DOHH2 (cell line): ENCODE measurements around the gene C6orf47.

Experiments
- H3F3A ChIP-seq: fragments of 200-600 bp; sonication (generic), shearing (Covaris generic); 2 replicates; pipeline ENCODE4 v1.6.0; 2016; ENCODE audit warnings: antibody characterized with exemption, mild to moderate bottlenecking; ENCODE audit not compliant: control insufficient read depth, insufficient read depth
- H3K27ac ChIP-seq: fragments of 200-600 bp; sonication (generic); 2 replicates; pipeline ENCODE4 v1.5.1; 2014; ENCODE audit warnings: low read depth, mild to moderate bottlenecking, low read length, moderate library complexity
- H3K27me3 ChIP-seq: fragments of 200-600 bp; sonication (generic); 2 replicates; pipeline ENCODE4 v1.6.1; 2014; ENCODE audit warnings: mild to moderate bottlenecking, low read length, mixed read lengths; ENCODE audit not compliant: control insufficient read depth
- H3K36me3 ChIP-seq: fragments of 200-600 bp; sonication (generic); 2 replicates; pipeline ENCODE4 v1.6.1; 2014; ENCODE audit warnings: mild to moderate bottlenecking, low read length, moderate library complexity, mixed read lengths; ENCODE audit not compliant: control insufficient read depth
- H3K4me1 ChIP-seq: fragments of 200-600 bp; sonication (generic); 2 replicates; pipeline ENCODE4 v1.6.1; 2014; ENCODE audit warnings: mild to moderate bottlenecking, low read length, mixed read lengths; ENCODE audit not compliant: control insufficient read depth
- H3K4me2 ChIP-seq: fragments of 200-600 bp; sonication (generic); 2 replicates; pipeline ENCODE4 v1.6.0; 2014; ENCODE audit warnings: mild to moderate bottlenecking, low read length, moderate library complexity
- H3K4me3 ChIP-seq: fragments of 200-600 bp; sonication (generic); 2 replicates; pipeline ENCODE4 v1.5.1; 2014; ENCODE audit warnings: mild to moderate bottlenecking, low read length, mixed read lengths
- H3K79me2 ChIP-seq: fragments of 200-600 bp; sonication (generic); 2 replicates; pipeline ENCODE4 v1.6.1; 2014; ENCODE audit warnings: mild to moderate bottlenecking, low read length, mixed read lengths; ENCODE audit not compliant: control insufficient read depth
- H3K9me2 ChIP-seq: fragments of 200-600 bp; sonication (generic); replicated peaks from 2 replicates; pipeline ENCODE4 v1.6.1; 2014; ENCODE audit warnings: mild to moderate bottlenecking, low read length, mixed read lengths; ENCODE audit not compliant: control insufficient read depth
- H3K9me3 ChIP-seq: fragments of 200-600 bp; sonication (generic); 2 replicates; pipeline ENCODE4 v1.6.1; 2014; ENCODE audit warnings: antibody characterized with exemption, low read length, mixed read lengths; ENCODE audit not compliant: control insufficient read depth, insufficient read depth
- H4K20me1 ChIP-seq: fragments of 200-600 bp; sonication (generic); 2 replicates; pipeline ENCODE4 v1.6.0; 2014; ENCODE audit warnings: low read depth, mild to moderate bottlenecking, antibody characterized with exemption, low read length, moderate library complexity; ENCODE audit not compliant: control insufficient read depth, insufficient read depth
- EZH2phosphoT487 ChIP-seq: fragments of 200-600 bp; sonication (generic); IDR thresholded peaks from 2 replicates; pipeline ENCODE4 v1.6.1; 2017; ENCODE audit warnings: borderline replicate concordance, mild to moderate bottlenecking, antibody characterized with exemption, low read length, moderate library complexity, mixed read lengths
- TF ChIP-seq, protein P1 (sequence below): fragments of 200-600 bp; sonication (generic); IDR thresholded peaks from one replicate; pipeline ENCODE4 v1.5.1; 2014; ENCODE audit warnings: antibody characterized with exemption, mild to moderate bottlenecking, low read depth, low read length; ENCODE audit not compliant: poor library complexity, severe bottlenecking

The C6orf47 gene

DNA sequence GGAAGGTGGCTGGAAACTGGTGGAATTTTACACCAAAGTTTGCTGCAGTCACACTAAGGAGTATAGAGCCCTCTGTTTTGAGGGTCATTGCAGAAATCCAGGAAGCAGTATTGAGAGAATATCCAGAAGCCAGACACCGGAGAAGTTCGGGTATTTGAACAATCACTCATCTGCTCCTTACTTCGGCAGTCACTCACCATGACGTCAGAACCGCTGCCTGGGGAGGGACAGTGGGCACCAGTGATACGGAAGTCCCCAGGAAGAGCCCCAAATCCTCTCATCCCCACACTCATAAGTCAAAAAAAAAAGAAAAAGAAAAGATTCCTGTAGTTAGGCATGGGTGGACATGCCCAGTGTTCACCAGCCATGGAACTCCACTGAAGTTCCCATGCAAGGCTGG lies 16.3 kb upstream of the C6orf47 start:
- H4K20me1 ChIP-seq: no peaks in the 10 kb centered on the region
- TF ChIP-seq EZH2phosphoT487: no peak

DNA sequence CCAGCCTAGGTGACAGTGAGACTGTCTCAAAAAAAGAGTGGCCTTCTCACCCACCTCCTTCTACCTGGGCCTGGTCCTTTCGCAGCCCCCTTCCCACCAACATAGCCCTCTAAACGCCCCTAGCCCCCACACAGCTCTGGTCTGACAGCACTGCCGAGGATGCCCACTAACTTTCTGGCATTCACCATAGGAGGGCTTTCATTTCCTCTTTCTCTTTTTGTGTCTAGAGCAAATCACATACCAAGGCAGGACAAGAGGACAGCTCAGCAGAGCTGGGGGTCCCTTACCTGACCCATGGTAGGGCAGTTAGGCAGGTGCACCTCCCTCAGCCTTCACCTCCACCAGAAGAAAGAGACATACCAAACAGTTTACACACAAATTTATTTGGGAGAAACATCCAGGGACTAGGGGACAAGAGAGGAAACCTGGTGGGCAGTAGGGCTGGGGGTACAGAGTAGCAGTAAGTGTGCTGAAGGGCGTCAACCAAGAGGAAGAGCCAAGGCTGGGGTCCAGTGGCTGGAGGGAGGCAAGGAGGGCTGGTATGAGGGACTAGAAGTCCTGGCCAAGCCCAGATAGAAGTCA lies 15.8 kb upstream of the C6orf47 start:
- Histone ChIP-seq H3K9me3 (no peaks in the 10 kb centered on the region), H3K79me2 (no peaks in the 10 kb centered on the region), H3K4me3 (no peak overlapping the region), H3K36me3 (peaks cover 19% of the 10 kb centered on the region), H3K4me2 (no peak overlapping the region), H3K9me2 (no peaks in the 10 kb centered on the region), H4K20me1 (no peaks in the 10 kb centered on the region), H3K4me1 (peaks cover 12% of the 10 kb centered on the region), H3K27ac (no peak overlapping the region), H3K27me3 (peaks cover 26% of the 10 kb centered on the region), H3F3A (peaks cover 17% of the 10 kb centered on the region)
- no peak for TF ChIP-seq EZH2phosphoT487
- TF ChIP-seq, protein P1, sequence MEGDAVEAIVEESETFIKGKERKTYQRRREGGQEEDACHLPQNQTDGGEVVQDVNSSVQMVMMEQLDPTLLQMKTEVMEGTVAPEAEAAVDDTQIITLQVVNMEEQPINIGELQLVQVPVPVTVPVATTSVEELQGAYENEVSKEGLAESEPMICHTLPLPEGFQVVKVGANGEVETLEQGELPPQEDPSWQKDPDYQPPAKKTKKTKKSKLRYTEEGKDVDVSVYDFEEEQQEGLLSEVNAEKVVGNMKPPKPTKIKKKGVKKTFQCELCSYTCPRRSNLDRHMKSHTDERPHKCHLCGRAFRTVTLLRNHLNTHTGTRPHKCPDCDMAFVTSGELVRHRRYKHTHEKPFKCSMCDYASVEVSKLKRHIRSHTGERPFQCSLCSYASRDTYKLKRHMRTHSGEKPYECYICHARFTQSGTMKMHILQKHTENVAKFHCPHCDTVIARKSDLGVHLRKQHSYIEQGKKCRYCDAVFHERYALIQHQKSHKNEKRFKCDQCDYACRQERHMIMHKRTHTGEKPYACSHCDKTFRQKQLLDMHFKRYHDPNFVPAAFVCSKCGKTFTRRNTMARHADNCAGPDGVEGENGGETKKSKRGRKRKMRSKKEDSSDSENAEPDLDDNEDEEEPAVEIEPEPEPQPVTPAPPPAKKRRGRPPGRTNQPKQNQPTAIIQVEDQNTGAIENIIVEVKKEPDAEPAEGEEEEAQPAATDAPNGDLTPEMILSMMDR: no peak

More for the DNA sequence above, 16.3 kb upstream of the C6orf47 start:
- Histone ChIP-seq H3F3A (peaks cover 17% of the 10 kb centered on the region), H3K9me3 (no peaks in the 10 kb centered on the region), H3K4me2 (no peak overlapping the region), H3K79me2 (no peaks in the 10 kb centered on the region), H3K27ac (no peak overlapping the region), H3K36me3 (peaks cover 14% of the 10 kb centered on the region), H3K9me2 (no peaks in the 10 kb centered on the region), H3K4me1 (peaks cover 16% of the 10 kb centered on the region), H3K27me3 (peaks cover 26% of the 10 kb centered on the region), H3K4me3 (no peak overlapping the region)

DNA sequence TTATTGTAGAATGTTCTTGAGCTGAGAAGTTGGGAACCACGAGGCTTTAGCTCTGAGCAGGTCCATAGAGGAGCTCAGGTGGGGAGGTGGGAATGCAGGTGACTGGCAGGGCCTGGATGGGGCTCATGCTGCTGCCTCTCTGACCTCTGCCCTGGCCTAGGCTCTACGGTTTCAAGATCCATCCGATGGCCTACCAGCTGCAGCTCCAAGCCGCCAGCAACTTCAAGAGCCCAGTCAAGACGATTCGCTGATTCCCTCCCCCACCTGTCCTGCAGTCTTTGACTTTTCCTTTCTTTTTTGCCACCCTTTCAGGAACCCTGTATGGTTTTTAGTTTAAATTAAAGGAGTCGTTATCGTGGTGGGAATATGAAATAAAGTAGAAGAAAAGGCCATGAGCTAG lies 9.1 kb upstream of the C6orf47 start, which contains the start of gene LY6G5B:
Gene LY6G5B, plus strand, starts transcription at position 301 of the 400 bp plus-strand sequence. CDS start 975 bp downstream, outside the sequence.
- H3F3A ChIP-seq: peaks cover 7% of the 10 kb centered on the region
- no peak within 1 kb of the TSS for H3K27ac ChIP-seq
- peaks cover 13% of the 10 kb centered on the region for H3K4me1 ChIP-seq
- no peaks in the 10 kb centered on the region for H3K9me2 ChIP-seq
- no peaks in the 10 kb centered on the region for H3K9me3 ChIP-seq
- H4K20me1 ChIP-seq: peaks cover 11% of the 10 kb centered on the region; the same call in 1 of the 2 replicates
- no peak within 1 kb of the TSS for H3K4me2 ChIP-seq
- H3K4me3 ChIP-seq: no peak within 1 kb of the TSS
- no peaks in the 10 kb centered on the region for H3K27me3 ChIP-seq
- TF ChIP-seq EZH2phosphoT487: no peak
- TF ChIP-seq, protein P1: no peak
- H3K79me2 ChIP-seq: peaks cover 37% of the 10 kb centered on the region
- peaks cover 74% of the 10 kb centered on the region for H3K36me3 ChIP-seq

DNA sequence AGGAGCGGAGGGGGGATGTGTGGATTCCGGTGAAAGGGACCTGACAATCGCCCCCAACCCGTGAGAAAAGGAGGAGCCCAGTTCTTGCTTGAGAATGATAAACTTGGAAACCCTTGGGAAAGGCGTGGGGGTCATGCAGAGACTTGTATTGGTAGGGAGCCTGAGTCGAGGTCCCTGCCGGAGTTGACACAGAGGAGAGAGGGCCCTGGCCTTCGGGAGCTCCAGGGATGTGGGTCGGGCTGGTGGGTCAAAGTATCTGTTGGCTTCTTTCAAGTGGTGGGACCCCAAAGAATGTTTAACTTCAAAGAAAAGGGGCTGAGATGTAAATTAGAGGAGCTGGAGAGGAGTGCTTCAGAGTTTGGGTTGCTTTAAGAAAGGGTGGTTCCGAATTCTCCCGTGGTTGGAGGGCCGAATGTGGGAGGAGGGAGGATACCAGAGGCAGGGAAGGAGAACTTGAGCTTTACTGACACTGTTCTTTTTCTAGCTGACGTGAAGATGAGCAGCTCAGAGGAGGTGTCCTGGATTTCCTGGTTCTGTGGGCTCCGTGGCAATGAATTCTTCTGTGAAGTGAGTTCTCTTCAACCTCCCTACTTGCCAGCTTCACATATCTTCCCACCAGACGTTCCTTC lies 5.9 kb upstream of the C6orf47 start:
- TF ChIP-seq, protein P1: no peak
- TF ChIP-seq EZH2phosphoT487: no peak
- Histone ChIP-seq H3K4me3 (peak overlapping the region; percentile 95), H3K79me2 (peaks cover 64% of the 10 kb centered on the region), H3K9me2 (no peaks in the 10 kb centered on the region), H3K4me2 (peak overlapping the region; percentile 85), H3F3A (peaks cover 8% of the 10 kb centered on the region), H3K27ac (peak overlapping the region; percentile 97), H3K36me3 (peaks cover 88% of the 10 kb centered on the region), H3K9me3 (no peaks in the 10 kb centered on the region), H3K4me1 (peaks cover 41% of the 10 kb centered on the region), H4K20me1 (peaks cover 11% of the 10 kb centered on the region; the same call in 1 of the 2 replicates), H3K27me3 (no peaks in the 10 kb centered on the region)
